NCI-H510A (cell line): ENCODE data around the gene DSTN.

Experiments
- DNase-seq: peaks from one replicate; lab custom pipeline; 2025; lab: John Stamatoyannopoulos, UW

Gene DSTN

DNA sequence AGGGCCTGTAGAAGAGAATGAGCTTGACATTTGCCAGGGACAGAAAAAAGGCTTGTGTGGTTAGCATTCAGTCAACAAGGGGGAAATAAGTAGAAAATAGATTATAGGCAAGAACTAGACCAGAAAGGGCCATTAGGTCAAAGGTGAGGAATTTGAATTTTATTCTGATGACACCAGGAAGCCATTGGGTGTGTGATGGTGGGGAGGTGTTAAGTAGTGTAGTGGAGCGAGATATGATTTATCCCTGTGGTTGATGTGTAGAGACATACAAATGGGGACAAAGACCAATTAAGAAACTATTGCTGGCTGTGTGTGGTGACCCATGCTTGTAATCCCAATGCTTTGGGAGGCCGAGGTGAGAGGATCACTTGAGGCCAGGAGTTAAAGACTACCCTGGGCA lies 11.0 kb downstream of the DSTN start:
- no peak for DNase-seq

DNA sequence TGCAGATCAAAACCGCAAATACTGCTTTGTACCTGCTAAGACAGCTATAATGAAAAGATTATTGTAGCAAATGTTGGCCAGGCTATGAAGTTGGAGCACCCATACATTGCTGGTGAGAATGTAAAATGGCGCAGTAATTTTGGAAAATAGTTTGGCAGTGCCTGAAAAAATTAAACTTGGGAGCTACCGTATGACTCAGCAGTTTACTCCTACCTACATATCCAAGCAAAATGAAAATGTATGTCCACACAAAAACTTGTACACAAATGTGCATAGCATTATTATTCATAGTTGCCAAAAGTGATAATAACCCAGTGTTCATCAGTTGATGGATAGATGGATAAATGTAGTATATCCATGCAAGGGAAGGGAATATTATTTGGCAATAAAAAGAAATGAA lies 13.3 kb downstream of the DSTN start:
- no peak for DNase-seq

DNA sequence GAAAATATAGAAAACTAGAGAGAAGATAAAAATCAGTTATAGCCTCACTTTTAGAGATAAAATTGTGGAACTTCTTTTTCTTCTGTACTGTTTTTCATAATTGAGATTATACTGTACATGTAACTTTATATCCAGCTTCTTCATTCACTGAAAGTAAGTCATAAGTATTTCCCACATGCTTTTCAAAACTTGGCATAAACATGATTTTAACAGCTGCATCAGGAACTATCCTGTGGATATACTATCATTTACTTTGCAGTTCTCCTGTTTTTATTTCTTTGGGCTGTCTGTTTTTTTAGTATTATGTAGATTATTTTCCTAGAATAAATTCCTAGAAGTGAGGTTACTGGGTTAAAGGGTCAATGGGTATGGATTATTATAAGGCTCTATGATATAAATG lies 14.8 kb downstream of the DSTN start:
- no peak for DNase-seq

DNA sequence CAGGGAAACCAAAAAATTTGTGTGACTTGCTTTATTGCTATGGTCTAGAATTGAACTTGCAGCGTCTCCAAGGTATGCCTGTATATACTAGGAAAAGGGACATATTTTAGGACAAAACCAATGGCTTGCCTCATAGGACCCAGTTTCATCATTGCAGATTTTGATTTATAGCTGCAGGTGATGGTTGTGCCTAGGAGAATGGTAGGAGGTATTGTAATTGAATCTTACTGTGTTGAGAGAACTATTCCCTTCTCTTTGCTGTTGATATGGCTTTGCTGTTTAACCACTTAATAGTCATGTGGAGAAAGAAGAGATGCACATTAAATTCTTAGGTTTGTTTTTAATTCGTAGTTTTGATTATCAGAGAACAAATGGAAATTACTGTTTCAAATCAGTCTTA lies 16.4 kb downstream of the DSTN start:
- no peak for DNase-seq

DNA sequence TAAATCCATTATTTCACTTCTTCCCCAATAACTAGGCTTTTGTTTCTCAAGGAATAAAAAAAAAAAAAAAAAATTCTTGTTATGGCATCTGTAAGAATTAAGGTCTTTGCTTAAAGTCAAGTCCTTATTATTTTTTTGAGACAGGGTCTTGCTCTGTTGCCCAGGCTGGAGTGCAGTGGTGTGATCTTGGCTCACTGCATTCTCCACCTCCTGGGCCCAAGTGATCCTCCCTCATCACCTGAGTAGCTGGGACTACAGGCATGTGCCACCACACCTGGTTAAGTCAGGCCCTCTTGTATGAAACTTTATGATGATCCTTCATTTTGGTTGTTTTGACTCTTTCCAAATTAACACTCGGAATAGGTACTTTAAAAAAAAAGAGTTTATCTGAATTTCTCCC lies 17.3 kb downstream of the DSTN start:
- no peak for DNase-seq

DNA sequence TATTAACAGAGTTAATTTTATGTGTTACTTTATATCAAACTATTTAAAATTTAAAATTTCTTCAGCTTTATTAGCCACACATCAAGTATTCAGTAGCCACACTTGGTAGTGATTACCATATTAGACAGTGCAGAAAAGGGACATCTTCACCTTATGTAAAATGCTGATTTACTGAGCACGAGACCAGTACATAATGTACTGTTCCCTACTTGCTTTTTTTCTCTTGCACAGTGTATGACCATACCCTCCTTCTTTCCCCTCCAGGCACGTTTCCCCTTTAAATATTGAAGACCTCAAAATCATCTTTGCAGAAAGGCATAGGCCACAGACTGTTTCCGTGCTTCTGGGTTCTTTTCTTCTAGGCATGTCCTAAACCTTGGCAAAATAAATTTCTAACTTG lies 17.9 kb downstream of the DSTN start:
- no peak for DNase-seq

DNA sequence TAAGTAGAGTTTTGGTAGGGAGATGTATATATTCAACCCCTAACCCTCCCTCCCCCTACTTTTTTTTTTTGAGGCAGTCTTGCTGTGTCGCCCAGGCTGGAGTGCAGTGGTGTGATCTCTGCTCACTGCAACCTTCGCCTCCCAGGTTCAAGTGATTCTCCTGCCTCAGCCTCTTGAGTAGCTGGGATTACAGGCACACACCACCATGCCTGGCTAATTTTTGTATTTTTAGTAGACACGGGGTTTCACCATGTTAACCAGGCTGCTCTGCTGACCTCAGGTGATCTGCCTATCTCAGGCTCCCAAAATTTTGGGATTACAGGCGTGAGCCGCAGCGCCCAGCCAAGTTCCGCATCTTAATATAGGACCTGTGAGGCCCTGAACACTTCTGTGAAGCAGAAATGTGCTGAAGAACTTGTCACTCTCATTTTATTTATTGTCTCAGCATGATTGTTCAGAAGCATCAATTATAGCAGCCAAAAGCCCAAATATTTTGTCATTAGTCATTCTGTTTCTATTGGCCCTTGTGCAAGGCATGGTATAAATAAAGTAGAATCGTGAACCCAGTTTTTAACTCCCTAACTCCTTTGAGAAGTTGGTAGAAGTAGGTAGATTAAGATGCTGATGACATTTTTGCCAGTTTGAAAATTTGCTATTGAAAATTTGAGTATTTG lies 19.4 kb downstream of the DSTN start:
- DNase-seq, result no peak

DNA sequence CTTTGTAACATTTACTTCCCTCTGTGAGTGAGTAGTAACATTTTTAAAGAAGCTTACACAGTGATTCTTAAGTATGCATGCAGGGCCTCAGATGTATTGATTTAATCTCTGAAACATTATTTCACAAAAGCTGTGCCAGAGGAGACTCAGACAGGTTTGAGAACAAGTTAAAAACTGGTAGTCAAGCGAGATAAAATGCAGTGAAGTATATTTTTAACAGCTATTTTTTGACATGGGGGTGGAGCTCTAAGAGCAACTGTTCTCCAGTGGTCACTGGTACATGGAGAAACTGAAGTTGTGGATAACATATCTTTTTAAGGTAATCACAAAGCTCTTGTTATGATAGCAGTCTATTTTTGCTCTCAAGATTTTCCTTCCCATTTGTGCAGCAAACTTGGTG lies 20.4 kb downstream of the DSTN start:
- DNase-seq, result no peak

DNA sequence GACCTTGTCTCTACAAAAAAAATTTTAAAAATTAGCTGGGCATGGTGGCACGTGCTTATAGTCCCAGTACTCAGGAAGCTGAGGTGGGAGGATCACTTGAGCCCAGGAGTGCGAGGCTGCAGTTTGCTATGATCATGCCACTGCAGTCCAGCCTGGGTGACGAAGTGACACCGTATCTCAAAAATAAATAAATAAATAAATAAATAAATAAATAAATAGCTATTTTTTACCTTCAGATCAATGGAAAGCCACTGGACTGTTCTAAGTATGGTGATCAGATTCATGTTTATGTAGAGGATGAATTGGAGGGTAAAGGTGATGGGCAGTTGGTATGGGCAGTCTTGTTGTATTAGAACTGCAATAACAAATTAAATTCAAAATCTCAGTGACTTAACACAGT lies 24.0 kb downstream of the DSTN start:
- no peak for DNase-seq

DNA sequence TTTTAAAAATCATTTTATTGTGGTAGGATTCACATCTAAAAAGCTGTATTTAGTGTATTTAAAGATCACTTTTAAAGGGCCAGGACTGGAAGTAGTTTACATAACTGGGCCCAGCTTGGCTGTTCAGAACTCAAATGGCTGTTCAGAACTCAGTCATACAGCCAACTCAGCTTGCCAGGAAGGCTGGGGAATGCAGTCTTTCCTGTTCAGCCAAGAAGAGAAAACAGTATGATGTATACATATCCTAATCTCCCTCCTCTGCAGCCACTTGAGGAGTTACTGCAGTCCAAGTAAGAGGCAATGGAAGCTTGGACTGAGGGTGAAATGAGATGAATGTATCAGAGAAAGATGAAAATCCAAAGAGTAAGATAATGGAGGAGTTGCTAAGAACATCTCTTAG lies 24.6 kb downstream of the DSTN start:
- DNase-seq, result peak; percentile 31

DNA sequence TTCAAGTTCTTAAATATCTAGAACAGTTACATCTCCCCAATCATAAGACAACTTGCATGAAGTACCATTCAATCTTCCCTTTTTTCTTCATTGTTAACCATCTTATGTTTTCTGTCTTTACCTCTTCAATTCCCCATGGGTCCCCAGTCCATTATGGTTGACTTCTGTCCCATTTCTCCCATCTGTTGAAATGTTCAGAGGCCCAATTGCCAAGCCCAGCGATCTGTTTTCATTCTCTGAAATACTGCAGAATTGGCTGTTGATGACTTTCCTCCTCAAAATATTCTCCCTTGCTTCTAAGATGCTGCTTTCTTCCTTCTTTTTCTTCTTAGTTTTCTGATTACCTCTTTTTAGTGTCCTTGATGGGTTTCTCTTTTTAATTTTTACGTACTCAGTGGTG lies 26.0 kb downstream of the DSTN start:
- no peak for DNase-seq

DNA sequence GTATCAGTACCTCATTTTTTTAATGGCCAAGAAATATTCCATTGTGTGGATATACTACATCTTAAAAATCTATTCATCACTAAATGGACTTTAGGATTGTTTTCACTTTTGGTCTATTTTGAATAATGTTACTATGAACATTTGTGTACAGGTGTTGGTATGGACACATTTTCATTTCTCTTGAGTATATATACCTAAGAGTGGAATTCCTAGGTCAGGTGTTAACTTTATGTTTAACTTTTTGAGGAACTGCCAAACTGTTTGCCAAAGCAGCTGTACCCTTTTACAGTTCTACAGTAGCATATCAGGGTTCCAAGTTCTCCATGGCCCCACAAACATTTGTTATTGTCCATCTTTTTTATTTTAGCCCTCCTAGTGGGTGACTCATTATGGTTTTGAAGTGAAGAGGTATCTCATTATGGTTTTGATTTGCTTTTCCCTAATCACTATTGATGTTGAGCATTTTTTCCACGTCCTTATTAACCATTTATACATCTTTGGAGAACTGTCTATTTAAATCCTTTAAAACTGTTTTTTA lies 28.2 kb downstream of the DSTN start:
- no peak for DNase-seq

DNA sequence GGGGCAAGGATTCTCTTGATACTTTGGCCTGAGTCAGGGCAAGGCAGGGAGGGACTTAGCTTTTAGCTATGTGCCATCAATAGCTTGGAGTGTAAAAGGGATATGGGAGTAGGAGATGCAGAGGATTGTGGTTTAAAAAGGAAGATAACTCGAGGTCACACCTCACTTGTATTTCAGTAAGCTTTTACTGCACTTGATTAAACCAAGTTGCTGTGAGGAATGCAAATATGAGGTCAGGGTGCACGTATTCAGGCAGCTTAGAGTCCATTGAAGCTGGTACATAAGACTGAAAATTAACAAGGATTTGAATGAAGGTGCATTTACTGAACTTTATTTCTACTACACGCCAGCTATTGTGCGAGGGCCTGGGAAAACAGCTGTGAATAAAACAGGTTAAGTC lies 32.1 kb downstream of the DSTN start:
- DNase-seq, result no peak

DNA sequence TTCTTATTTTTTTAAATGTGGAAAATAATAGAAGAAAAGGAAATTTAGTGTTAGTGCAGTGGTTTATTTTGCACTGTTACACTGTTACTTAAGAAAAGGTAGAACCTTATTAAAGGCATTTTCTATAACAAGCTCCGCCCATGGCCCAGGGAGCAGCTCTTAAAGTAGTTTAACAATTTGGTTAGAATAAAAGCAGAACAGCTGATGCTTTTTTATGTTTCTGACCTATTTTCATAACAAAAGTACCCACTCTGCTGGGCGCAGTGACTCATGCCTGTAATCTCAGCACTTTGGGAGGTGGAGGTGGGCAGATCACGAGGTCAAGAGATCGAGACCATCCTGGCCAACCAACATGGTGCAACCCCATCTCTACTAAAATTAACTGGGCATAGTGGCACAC lies 32.6 kb downstream of the DSTN start:
- DNase-seq, result no peak

DNA sequence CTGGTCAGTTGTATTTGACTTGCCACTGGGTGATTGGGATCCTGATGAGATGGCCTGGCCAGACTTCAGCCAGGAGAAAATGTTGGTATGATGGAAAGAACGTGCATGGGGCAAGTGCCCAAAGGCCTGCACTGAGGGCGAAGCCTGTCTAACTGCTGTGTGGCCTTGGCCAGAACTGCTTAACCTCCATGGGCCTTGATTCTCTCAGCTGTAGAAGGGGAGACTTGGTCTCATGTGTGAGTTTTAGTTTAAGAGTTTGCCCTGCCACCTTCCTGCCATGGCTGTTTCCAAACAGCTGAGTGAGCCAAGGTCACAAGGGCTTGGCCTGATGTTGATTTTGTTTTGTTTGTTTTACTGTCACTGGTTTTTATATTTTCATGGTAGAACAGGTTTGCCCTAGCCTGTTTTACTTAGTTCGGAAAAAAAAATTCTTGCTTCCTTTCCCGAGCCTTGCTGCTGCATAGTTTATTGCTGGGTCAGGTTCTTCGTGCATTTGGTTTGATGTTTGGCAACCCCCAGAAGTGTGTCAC lies 35.3 kb downstream of the DSTN start:
- no peak for DNase-seq

DNA sequence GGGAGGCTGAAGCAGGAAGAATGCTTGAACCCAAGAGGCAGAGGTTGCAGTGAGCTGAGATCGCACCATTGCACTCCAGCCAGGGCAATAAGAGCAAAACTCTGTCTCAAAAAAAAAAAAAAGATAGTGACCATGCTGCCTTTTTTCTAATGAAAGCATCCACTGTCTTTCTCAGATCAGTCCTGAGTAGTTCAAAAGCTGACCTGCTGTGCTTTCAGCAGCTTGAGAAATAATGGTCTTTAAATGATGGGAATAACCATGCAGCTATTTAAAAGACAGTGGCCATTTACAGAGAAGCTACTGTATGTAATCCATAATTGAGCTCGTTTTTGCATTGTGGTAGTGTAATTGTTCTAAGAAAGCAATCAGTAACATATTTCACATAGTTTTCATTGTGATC lies 36.1 kb downstream of the DSTN start:
- no peak for DNase-seq

DNA sequence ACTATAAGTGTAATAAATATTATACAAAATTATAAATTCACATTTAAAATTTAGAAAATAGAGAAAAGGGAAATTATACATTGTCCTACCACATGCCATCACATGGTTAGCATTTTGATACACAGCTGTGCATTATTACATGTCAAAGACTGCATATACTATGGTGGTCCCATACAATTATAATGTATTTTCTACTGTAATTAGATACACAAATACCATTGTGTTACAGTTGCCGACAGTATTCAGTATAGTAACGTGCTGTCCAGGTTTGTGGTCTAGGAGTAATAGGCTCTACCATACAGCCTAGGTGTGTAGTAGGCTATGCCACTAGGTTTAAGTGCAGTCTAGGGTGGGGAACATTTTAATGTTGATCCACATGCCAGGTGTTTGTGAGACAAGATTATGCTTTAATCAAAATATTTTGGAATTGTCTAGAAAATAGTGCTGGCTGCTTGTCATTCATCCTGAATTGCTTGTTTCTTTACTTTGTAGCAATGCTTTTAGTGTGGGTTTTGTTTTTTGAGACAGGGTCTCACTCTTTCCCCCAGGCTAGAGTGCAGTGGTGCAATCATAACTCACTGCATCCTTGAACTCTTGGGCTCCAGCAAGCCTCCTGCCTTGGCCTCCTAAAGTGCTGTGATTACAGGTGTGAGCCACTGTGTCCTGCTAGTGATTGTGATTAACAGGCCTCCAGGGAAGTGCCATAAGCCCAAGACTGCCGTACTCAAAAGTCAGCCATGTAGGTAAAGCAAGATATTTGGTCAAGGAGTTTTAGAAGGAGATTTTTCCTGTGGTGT lies 39.0 kb downstream of the DSTN start:
- no peak for DNase-seq

DNA sequence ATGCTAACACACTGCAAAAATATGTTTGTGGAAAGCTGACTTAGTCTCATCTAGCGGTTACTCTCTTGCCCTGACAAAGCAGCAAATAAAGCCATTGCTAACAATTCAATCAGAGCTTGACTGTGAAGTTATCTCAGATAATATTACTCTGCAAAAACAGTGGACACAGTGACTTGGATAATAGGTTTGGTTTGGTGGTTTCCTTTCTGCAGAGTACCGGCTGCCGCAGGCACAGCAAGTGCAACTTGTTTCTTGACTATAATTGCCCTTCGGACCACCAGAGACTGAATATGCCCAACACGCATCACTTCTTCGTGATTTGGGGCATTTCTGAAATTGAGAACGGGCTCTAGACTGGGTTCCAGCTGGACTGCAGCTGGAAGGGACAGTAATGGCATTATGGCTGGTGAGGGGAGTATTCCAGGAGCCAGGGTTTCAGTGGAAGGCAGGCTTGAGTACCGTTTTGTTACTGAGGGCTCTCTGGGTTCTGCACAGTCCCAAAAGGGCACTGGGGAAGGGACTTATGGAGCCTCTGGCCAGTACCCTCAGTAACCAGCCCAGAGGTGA lies 40.0 kb downstream of the DSTN start:
- DNase-seq, result no peak

DNA sequence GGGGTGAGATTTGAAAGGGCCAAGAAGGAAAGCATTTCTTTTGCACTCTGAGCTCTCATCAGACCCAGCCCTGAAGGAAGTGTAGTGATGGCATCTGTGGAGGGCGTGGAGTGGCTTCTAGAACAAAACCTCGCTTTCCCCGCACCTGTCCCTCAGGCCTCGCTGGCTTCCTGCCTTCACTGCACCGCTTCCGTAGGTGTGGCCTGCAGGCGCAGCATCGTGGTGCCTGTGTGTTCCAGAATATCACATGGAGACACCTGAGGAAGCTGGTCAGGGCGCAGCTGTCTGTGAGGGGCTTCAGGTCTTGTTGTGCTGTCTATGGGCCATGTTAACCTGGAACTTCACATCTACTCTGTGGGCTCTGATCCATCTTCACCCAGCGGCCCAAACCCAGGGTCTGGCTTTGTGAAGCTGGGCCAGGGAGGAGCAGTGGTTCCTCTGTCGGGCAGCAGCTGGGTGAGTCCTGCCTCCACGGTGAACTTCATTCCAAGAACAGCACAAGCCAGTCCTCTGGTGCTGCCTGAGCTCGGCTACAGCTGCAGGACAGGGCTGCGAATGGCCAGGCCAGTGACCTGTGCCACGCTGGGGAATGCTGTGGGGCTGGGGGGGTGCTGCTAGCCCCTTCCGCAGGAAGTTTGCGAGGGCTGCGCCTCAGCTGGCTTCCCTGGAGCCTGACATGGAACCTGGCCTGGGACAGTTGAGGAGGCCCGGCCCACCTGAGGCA lies 40.9 kb downstream of the DSTN start:
- DNase-seq, result peak; percentile 18

DNA sequence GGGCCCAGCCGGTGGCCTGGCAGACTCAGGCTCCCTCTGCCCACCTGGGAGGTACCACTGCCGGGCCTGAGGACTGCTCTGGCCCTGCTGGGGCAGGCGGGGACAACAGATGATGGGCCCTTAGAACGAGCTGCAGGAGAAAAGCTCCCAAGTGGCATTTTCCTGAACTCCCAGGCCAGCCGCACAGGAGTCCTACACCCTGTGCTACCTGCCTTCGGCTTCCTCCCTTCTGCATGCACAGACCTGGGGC lies 41.3 kb downstream of the DSTN start:
- no peak for DNase-seq

DNA sequence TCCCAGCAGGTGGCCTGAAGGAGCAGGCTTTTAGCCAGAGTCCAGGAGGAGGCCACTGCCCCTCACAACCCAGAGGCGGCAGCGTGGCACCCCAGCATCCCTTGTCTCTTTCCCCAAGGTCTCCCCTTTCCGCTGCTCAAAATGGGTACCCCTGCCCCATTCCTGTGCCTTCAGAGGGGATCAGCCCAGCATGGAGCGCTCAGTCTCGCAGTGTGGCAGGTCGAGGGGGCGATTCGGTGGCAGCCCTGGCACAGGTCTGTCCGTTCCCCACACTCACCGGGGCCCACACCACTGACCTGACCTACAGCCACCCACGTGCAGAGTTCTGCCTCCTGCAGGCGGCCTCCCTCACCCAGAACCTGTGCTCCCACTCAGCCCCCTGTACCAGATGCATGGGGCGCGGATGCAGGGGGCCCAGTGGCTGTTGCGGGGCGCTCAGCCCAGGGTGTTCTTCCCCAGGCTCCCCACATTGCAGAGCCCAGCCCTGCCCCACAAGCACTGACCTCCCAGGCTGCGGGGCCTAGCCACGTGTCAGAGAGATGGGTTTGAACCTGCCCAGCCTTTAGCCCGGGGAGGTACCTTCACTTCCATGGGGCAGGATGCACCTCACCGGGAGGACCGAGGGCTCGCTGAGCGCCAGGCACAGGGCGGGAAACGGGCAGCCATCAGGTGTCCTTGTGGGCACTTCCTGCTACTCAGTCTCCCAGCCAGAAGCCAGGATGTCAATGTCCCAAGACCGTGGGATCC lies 41.8 kb downstream of the DSTN start:
- DNase-seq, result no peak
